HG02588 (cell line): ENCODE results near the gene TUBA8.
"Not testable (repeated sequence)": the region's sequence is repeated elsewhere in the genome, so short reads cannot be mapped to it uniquely, and the experiment has no call there.

ENCODE experiments used
- ATAC-seq: cut with Tn5 transposase; IDR thresholded peaks from one replicate; pipeline ENCODE4 v1.9.1; 2021; ENCODE audit warnings: mild to moderate bottlenecking, moderate library complexity; ENCODE audit not compliant: unreplicated experiment

Gene TUBA8

GRCh38 chr22:18165356-18165755, 54.7 kb downstream of the TUBA8 start:
- not testable (repeated sequence) for ATAC-seq

- not testable (repeated sequence) for ATAC-seq
Measured at GRCh38 chr22:18170284-18170683, 59.7 kb downstream of the TUBA8 start.

- ATAC-seq: not testable (repeated sequence)
Measured at GRCh38 chr22:18172203-18172602, 61.6 kb downstream of the TUBA8 start.

GRCh38 chr22:18172776-18173175, 62.2 kb downstream of the TUBA8 start:
- not testable (repeated sequence) for ATAC-seq

GRCh38 chr22:18173441-18173840, 62.8 kb downstream of the TUBA8 start:
- ATAC-seq: not testable (repeated sequence)
